Measurements from ENCODE around the gene BFAR.
"Not testable (repeated sequence)": the region's sequence is repeated elsewhere in the genome, so short reads cannot be mapped to it uniquely, and the experiment has no call there.

Gene BFAR

GRCh38 chr16:14701859-14702258 lies 69.1 kb downstream of the BFAR start:
- DNase-seq = not testable (repeated sequence)

GRCh38 chr16:14702672-14703071 lies 69.9 kb downstream of the BFAR start:
- DNase-seq = not testable (repeated sequence)

GRCh38 chr16:14703156-14704011 lies 70.6 kb downstream of the BFAR start, which contains the start of gene NPIPA3:
Gene NPIPA3 (plus strand): TSS chr16:14703411. CDS start chr16:14708944, 5,533 bp downstream.
- DNase-seq = not testable (repeated sequence)
